Peyer's patch (tissue), 4 donors: ENCODE results near the gene VEGFD. TPM values are rescaled to one million over a fixed set of nuclear protein-coding genes. Genes with fewer than 3 reads are reported as not detected.
"Not testable (repeated sequence)": the region's sequence is repeated elsewhere in the genome, so short reads cannot be mapped to it uniquely, and the experiment has no call there.

Experiments
- DNase-seq, 3 donors: peaks; one replicate each; pipeline ENCODE4 v3.0.0-alpha.2; 2017 to 2019
- H3K27ac ChIP-seq, 4 donors: fragments of 200-600 bp; sonication (generic); one replicate each; pipeline ENCODE4 v1.5.1; 2016 to 2019
- H3K27me3 ChIP-seq, 2 donors: fragments of 200-600 bp; sonication (generic); one replicate each; pipeline ENCODE4 v1.5.1; 2019
- H3K36me3 ChIP-seq, 3 donors: fragments of 200-600 bp; sonication (generic); one replicate each; pipeline ENCODE4 v1.5.1; 2016 to 2019
- H3K4me1 ChIP-seq, 4 donors: fragments of 200-600 bp; sonication (generic); one replicate each; pipeline ENCODE4 v1.5.1; 2016 to 2019
- H3K4me3 ChIP-seq, 4 donors: fragments of 200-600 bp; sonication (generic); 1 replicate in 3 of 4; 2 replicates in 1 of 4; pipeline ENCODE4 v1.5.1; 2016 to 2019; ENCODE audit warnings: mild to moderate bottlenecking in 1 of 4
- H3K9me3 ChIP-seq, 4 donors: fragments of 200-600 bp; sonication (generic); one replicate each; pipeline ENCODE4 v1.5.1; 2016 to 2019; ENCODE audit warnings: mild to moderate bottlenecking in 1 of 4
- CTCF ChIP-seq, 6 experiments: fragments of 450-650 bp in 4 of 6; fragments of 200-600 bp in 2 of 6; sonication (generic) in 1 of 6; IDR thresholded peaks; one replicate each; pipeline ENCODE4 v1.5.1; 2017 to 2019; ENCODE audit warnings: antibody characterized with exemption in 6 of 6, mild to moderate bottlenecking in 3 of 6, moderate library complexity in 1 of 6
- POLR2A ChIP-seq, 2 donors: fragments of 450-650 bp; IDR thresholded peaks; one replicate each; pipeline ENCODE4 v1.5.1; 2017; ENCODE audit warnings: antibody characterized with exemption in 2 of 2, mild to moderate bottlenecking in 2 of 2, moderate library complexity in 2 of 2
- total RNA-seq, 4 donors: library from RNA; depleted of rRNA; stranded (reverse); fragments of >200 nt; gene quantifications; one replicate each; pipeline ENCODE4 v1.1.0, GENCODE V29; 2016

The VEGFD gene
- total RNA-seq, 4 donors from 2014 or later, result 1.9 to 3.4 TPM; not detected in 2

DNA sequence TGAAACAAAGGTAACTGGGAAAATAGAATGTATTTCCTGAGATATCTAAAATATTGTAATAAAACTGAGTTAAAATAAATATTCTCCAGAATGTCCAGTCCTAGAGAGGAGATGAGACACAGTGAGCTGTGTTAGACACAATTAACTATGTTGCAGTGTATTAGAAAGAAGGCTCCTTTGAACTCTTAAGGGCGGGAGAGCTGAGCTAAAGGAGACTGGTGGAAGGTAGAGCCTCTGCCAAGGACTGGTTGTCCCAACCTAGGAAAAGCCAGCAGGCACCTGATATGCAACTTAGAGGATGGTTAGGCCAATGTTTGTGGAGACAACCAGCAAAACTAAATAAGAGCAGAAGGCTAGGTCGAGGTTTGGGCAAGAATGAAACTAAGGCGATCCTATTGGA, 73.1 kb downstream of the VEGFD start:
- Histone ChIP-seq H3K4me1 (no peaks in the 10 kb centered on the region), H3K4me3 (no peak overlapping the region), H3K9me3 (no peaks in the 10 kb centered on the region), H3K27ac (no peak overlapping the region), H3K36me3 (no peaks in the 10 kb centered on the region), H3K27me3 (no peaks in the 10 kb centered on the region)
- no peak for TF ChIP-seq POLR2A (IDR thresholded peaks at IDR 0.05)
- TF ChIP-seq CTCF (IDR thresholded peaks at IDR 0.05), result no peak
- no peak for DNase-seq

GRCh38 chrX:15310117-15310516, 74.1 kb downstream of the VEGFD start:
- no peak overlapping the region for H3K4me3 ChIP-seq
- H3K27me3 ChIP-seq, result no peaks in the 10 kb centered on the region
- no peak overlapping the region for H3K27ac ChIP-seq
- no peak for DNase-seq
- H3K36me3 ChIP-seq, result no peaks in the 10 kb centered on the region
- H3K4me1 ChIP-seq, result no peaks in the 10 kb centered on the region
- TF ChIP-seq POLR2A (IDR thresholded peaks at IDR 0.05), result no peak
- no peak for TF ChIP-seq CTCF (IDR thresholded peaks at IDR 0.05)
- H3K9me3 ChIP-seq, result no peaks in the 10 kb centered on the region

DNA sequence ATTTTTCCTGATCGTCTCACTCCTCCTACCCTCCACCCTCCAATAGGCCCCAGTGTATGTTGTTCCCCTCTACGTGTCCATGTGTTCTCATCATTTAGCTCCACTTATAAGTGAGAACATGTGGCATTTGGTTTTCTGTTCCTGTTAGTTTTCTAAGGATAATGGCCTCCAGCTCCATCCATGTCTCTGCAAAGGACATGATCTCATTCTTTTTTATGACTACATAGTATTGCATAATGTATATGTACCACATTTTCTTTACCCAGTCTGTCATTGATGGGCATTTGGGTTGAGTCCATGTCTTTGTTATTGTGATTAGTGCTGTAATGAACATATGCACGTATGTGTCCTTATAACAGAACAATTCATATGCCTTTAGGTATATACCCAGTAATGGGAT, 78.3 kb downstream of the VEGFD start:
- H3K4me1 ChIP-seq, H3K4me3 ChIP-seq, H3K36me3 ChIP-seq, DNase-seq, H3K27ac ChIP-seq, H3K9me3 ChIP-seq, H3K27me3 ChIP-seq: not testable (repeated sequence)

GRCh38 chrX:15301924-15302323, 82.3 kb downstream of the VEGFD start:
- peak in 1 of 3 donors; percentile 62 for DNase-seq

GRCh38 chrX:15299941-15300851, 84.0 kb downstream of the VEGFD start:
- H3K4me1 ChIP-seq, result no peaks in the 10 kb centered on the region
- H3K27ac ChIP-seq, result peak overlapping the region in 1 of 4 donors; percentile 5
- no peak for DNase-seq
- TF ChIP-seq POLR2A (IDR thresholded peaks at IDR 0.05), result peak in 1 of 2 donors; percentile 6
- TF ChIP-seq CTCF (IDR thresholded peaks at IDR 0.05), result peak in 4 of 6 experiments; percentile 17 to 63 (median 52)
- H3K4me3 ChIP-seq, result peak overlapping the region in 1 of 4 donors; percentile 24
- no peaks in the 10 kb centered on the region for H3K36me3 ChIP-seq
- no peaks in the 10 kb centered on the region for H3K27me3 ChIP-seq
- no peaks in the 10 kb centered on the region for H3K9me3 ChIP-seq

More at GRCh38 chrX:15301924-15302323, 82.3 kb downstream of the VEGFD start:
- no peaks in the 10 kb centered on the region for H3K4me1 ChIP-seq
- H3K27me3 ChIP-seq, result no peaks in the 10 kb centered on the region
- H3K4me3 ChIP-seq, result no peak overlapping the region
- H3K9me3 ChIP-seq, result no peaks in the 10 kb centered on the region
- TF ChIP-seq CTCF (IDR thresholded peaks at IDR 0.05) (no peak), POLR2A (IDR thresholded peaks at IDR 0.05) (peak in 1 of 2 donors; percentile 16)
- H3K36me3 ChIP-seq, result no peaks in the 10 kb centered on the region
- no peak overlapping the region for H3K27ac ChIP-seq

DNA sequence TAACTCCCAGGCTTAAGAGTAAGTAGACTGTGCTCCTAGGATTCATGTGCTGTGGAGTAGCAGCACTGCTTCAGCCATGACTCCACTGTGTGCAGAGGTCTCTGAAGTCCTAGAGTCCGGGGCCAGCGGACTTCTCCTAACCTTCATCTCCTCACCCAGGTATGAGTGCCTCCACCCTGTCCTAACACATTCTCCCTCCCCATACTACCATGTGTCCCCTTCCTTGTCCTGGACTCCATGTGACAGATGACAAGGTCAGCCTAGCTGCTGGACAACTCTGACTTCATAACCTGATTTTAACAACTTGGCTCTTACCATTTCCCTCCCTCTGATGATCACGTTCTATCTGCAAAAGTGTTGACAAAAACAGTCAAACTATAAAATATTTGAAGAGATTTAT, 85.4 kb downstream of the VEGFD start:
- no peak for DNase-seq
- Histone ChIP-seq H3K4me1 (no peaks in the 10 kb centered on the region), H3K4me3 (no peak overlapping the region), H3K9me3 (no peaks in the 10 kb centered on the region), H3K36me3 (no peaks in the 10 kb centered on the region), H3K27ac (peak overlapping the region in 2 of 4 donors; percentile 8 to 48), H3K27me3 (no peaks in the 10 kb centered on the region)
- TF ChIP-seq CTCF (IDR thresholded peaks at IDR 0.05), result no peak
